Gastroesophageal sphincter (tissue), 4 donors: ENCODE measurements around the gene DACT2. TPM values are rescaled to one million over a fixed set of nuclear protein-coding genes. Genes with fewer than 3 reads are reported as not detected.

Experiments used
- ATAC-seq: fragments of 150-250 bp; one replicate; pipeline ENCODE4 v1.9.1; 2016; ENCODE audit warnings: mild to moderate bottlenecking, moderate library complexity
- H3K27ac ChIP-seq, 4 donors: fragments of 200-600 bp; sonication (generic) in 3 of 4; 1 replicate in 3 of 4; 2 replicates in 1 of 4; pipeline ENCODE4 v1.5.1; 2016 to 2019
- H3K27me3 ChIP-seq: fragments of 200-600 bp; sonication (generic); one replicate; pipeline ENCODE4 v1.5.1; 2019
- H3K36me3 ChIP-seq, 2 donors: fragments of 200-600 bp; sonication (generic); one replicate each; pipeline ENCODE4 v1.5.1; 2019; ENCODE audit warnings: control low read depth in 1 of 2
- H3K4me1 ChIP-seq, 3 donors: fragments of 200-600 bp; sonication (generic); 1 replicate in 2 of 3; 2 replicates in 1 of 3; pipeline ENCODE4 v1.5.1; 2016 to 2019; ENCODE audit warnings: control low read depth in 2 of 3
- H3K4me3 ChIP-seq, 2 donors: fragments of 200-600 bp; sonication (generic); one replicate each; pipeline ENCODE4 v1.5.1; 2019; ENCODE audit warnings: mild to moderate bottlenecking in 1 of 2, moderate library complexity in 1 of 2
- H3K9me3 ChIP-seq, 3 donors: fragments of 200-600 bp; sonication (generic); one replicate each; pipeline ENCODE4 v1.5.1; 2017 to 2019; ENCODE audit warnings: control low read depth in 2 of 3
- EP300 ChIP-seq: sonication (generic); formaldehyde crosslinking; IDR thresholded peaks from one replicate; pipeline ENCODE4 v1.6.1; 2017; ENCODE audit warnings: antibody characterized with exemption, mild to moderate bottlenecking
- POLR2A ChIP-seq, 2 donors: fragments of 450-650 bp; IDR thresholded peaks; one replicate each; pipeline ENCODE4 v1.6.1; 2017; ENCODE audit warnings: antibody characterized with exemption in 2 of 2, mild to moderate bottlenecking in 2 of 2, moderate library complexity in 1 of 2
- POLR2AphosphoS5 ChIP-seq: sonication (generic); formaldehyde crosslinking; IDR thresholded peaks from one replicate; pipeline ENCODE4 v1.6.1; 2017; ENCODE audit warnings: antibody characterized with exemption
- WGBS, 2 donors: methylation state at CpG; one replicate each; pipeline ENCODE4 v1.1.5; 2018; ENCODE audit warnings: low coverage in 1 of 2; 5-methylcytosine and 5-hydroxymethylcytosine counted together
- total RNA-seq, 4 donors: library from RNA; depleted of rRNA; stranded (reverse); fragments of >200 nt; gene quantifications; one replicate each; pipeline ENCODE4 v1.1.0, GENCODE V29; 2016
- TF ChIP-seq, protein P1 (sequence below), 4 experiments: fragments of 200-600 bp in 2 of 4; fragments of 450-650 bp in 2 of 4; sonication (generic) in 1 of 4; IDR thresholded peaks; one replicate each; pipeline ENCODE4 v1.5.1; 2017 to 2019; ENCODE audit warnings: antibody characterized with exemption in 4 of 4, mild to moderate bottlenecking in 2 of 4, moderate library complexity in 2 of 4

DACT2 gene
- total RNA-seq, 4 donors from 2014 or later: 0.54 to 4.3 (median 1.5) TPM

DNA sequence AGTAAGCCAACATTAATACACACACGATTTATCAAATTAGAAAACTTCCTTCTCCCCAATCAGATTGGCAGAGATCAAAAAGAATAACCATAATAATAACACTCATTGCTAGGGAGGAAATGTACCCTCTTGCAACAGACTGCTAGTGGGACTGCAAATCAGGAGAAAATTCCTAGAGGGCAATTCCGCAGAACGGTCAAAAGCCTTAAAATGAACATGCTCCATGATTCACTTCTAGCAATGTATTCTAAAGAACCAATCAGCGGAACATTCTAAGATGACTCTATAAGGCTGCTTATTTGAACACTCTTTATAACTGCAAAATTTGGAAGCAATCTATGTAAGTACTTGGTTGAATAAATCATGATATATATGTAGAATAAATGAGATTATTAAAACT is 8.5 kb upstream of the DACT2 start:
- Histone ChIP-seq H3K27ac (no peak overlapping the region), H3K4me1 (no peaks in the 10 kb centered on the region), H3K27me3 (peaks cover 56% of the 10 kb centered on the region), H3K36me3 (no peaks in the 10 kb centered on the region), H3K9me3 (peaks cover 0 to 6% (median 0%) of the 10 kb centered on the region in 3 donors), H3K4me3 (no peak overlapping the region)
- WGBS, 2 donors: 88 to 95% methylated on average over 4 of the region's 4 CpGs
- TF ChIP-seq POLR2AphosphoS5 (no peak), EP300 (no peak), POLR2A (IDR thresholded peaks at IDR 0.05) (no peak)
- TF ChIP-seq, protein P1, sequence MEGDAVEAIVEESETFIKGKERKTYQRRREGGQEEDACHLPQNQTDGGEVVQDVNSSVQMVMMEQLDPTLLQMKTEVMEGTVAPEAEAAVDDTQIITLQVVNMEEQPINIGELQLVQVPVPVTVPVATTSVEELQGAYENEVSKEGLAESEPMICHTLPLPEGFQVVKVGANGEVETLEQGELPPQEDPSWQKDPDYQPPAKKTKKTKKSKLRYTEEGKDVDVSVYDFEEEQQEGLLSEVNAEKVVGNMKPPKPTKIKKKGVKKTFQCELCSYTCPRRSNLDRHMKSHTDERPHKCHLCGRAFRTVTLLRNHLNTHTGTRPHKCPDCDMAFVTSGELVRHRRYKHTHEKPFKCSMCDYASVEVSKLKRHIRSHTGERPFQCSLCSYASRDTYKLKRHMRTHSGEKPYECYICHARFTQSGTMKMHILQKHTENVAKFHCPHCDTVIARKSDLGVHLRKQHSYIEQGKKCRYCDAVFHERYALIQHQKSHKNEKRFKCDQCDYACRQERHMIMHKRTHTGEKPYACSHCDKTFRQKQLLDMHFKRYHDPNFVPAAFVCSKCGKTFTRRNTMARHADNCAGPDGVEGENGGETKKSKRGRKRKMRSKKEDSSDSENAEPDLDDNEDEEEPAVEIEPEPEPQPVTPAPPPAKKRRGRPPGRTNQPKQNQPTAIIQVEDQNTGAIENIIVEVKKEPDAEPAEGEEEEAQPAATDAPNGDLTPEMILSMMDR (IDR thresholded peaks at IDR 0.05): no peak
- no peak for ATAC-seq

GRCh38 chr6:168326294-168327261 is 7.0 kb upstream of the DACT2 start:
- Histone ChIP-seq H3K4me1 (no peaks in the 10 kb centered on the region), H3K36me3 (no peaks in the 10 kb centered on the region), H3K9me3 (peaks cover 0 to 14% (median 0%) of the 10 kb centered on the region in 3 donors), H3K27ac (no peak overlapping the region), H3K27me3 (peaks cover 56% of the 10 kb centered on the region), H3K4me3 (no peak overlapping the region)
- no peak for ATAC-seq
- 19 to 42% methylated on average over 11 of the region's 12 CpGs for WGBS, 2 donors
- no peak for TF ChIP-seq EP300
- no peak for TF ChIP-seq POLR2A (IDR thresholded peaks at IDR 0.05)
- TF ChIP-seq POLR2AphosphoS5: no peak
- TF ChIP-seq, protein P1 (IDR thresholded peaks at IDR 0.05): no peak

DNA sequence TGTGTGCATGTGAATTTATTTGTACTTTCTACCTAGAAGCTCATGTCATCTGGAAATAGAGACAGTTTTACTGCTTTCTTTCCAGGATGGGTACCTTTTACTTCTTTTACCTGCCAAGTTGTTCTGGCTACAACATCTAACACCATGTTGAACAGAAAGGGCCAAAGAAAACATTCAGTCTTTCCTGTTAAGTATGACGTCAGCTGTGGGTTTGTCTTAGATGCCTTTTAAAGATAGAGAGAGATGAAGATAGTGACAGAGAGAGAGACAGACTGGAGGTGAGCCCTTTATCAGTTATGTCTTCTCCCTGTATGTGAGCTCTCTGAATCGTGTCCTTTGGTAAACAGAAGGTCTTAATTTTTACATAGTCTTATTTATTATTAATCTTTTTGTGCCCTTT is 3.4 kb upstream of the DACT2 start:
- H3K27me3 ChIP-seq: peaks cover 69% of the 10 kb centered on the region
- ATAC-seq: no peak
- H3K9me3 ChIP-seq: peaks cover 0 to 27% (median 0%) of the 10 kb centered on the region in 3 donors
- peaks cover 0 to 9% (median 0%) of the 10 kb centered on the region in 3 donors for H3K4me1 ChIP-seq
- TF ChIP-seq, protein P1 (IDR thresholded peaks at IDR 0.05): no peak
- TF ChIP-seq POLR2A (IDR thresholded peaks at IDR 0.05): no peak
- TF ChIP-seq EP300: no peak
- TF ChIP-seq POLR2AphosphoS5: no peak
- no peak overlapping the region for H3K4me3 ChIP-seq
- H3K27ac ChIP-seq: no peak overlapping the region
- H3K36me3 ChIP-seq: no peaks in the 10 kb centered on the region
- WGBS, 2 donors: 37 to 57% methylated on average over 2 of the region's 2 CpGs

DNA sequence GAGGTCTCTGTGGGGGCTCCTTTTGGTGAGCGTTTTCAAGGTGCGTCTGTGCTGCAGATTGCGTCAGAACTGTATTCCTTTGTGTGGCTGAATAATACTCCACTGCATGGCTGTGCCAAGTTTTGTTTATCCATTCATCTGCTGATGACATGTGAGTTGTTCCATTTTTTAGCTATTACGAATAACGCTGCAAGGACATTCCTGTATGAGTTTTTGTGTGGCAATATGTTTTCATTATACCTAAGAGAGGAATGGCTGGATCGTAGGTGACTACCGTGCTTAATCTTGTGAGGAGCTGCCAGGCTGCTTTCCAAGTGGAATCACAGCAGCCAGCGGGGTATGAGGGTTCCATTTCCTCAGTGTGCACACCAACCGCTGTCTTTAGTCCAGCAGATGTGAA is 1.1 kb upstream of the DACT2 start:
- 75 to 84% methylated on average over 4 to 9 of the region's 9 CpGs for WGBS, 2 donors
- Histone ChIP-seq H3K9me3 (peaks cover 0 to 27% (median 0%) of the 10 kb centered on the region in 3 donors), H3K4me1 (peaks cover 0 to 9% (median 0%) of the 10 kb centered on the region in 3 donors), H3K27me3 (peaks cover 64% of the 10 kb centered on the region), H3K36me3 (no peaks in the 10 kb centered on the region), H3K27ac (no peak overlapping the region), H3K4me3 (no peak overlapping the region)
- TF ChIP-seq, protein P1 (IDR thresholded peaks at IDR 0.05): no peak
- no peak for TF ChIP-seq POLR2AphosphoS5
- no peak for TF ChIP-seq EP300
- no peak for TF ChIP-seq POLR2A (IDR thresholded peaks at IDR 0.05)
- ATAC-seq: no peak
